Mesodermal cell (in vitro differentiated cells): Measurements from ENCODE around the gene SMIM3.

Experiments
- H3K27ac ChIP-seq: 2 replicates; pipeline ENCODE4 v1.7.0; 2013; ENCODE audit warnings: mild to moderate bottlenecking, low read depth, low read length, moderate library complexity; ENCODE audit not compliant: severe bottlenecking
- H3K36me3 ChIP-seq: 2 replicates; pipeline ENCODE4 v1.7.1; 2013; ENCODE audit warnings: mild to moderate bottlenecking, low read length, moderate library complexity; ENCODE audit not compliant: control insufficient read depth, insufficient read depth
- H3K4me1 ChIP-seq: one replicate; pipeline ENCODE4 v1.7.1; 2013; ENCODE audit warnings: mild to moderate bottlenecking, low read length; ENCODE audit not compliant: insufficient read depth, control insufficient read depth, poor library complexity, severe bottlenecking
- H3K4me3 ChIP-seq: 2 replicates; pipeline ENCODE4 v1.7.0; 2013; ENCODE audit warnings: low read length, control low read depth, mild to moderate bottlenecking; ENCODE audit not compliant: insufficient read depth, poor library complexity, severe bottlenecking; ENCODE audit errors: extremely low read depth
- H3K9me3 ChIP-seq: 2 replicates; pipeline ENCODE4 v1.7.1; 2013; ENCODE audit warnings: mild to moderate bottlenecking, low read length, moderate library complexity; ENCODE audit not compliant: control insufficient read depth
- WGBS, 2 experiments: methylation state at CpG; one replicate each; pipeline ENCODE4 v1.1.5; 2013; ENCODE audit warnings: missing lambda C conversion rate in 2 of 2; ENCODE audit not compliant: insufficient coverage in 2 of 2; 5-methylcytosine and 5-hydroxymethylcytosine counted together

Gene SMIM3

GRCh38 chr5:150781706-150782614 is 3.4 kb downstream of the SMIM3 start:
- peaks cover 19% of the 10 kb centered on the region for H3K4me1 ChIP-seq
- no peaks in the 10 kb centered on the region for H3K36me3 ChIP-seq
- H3K9me3 ChIP-seq = no peaks in the 10 kb centered on the region
- H3K27ac ChIP-seq = peak overlapping the region; percentile 50
- H3K4me3 ChIP-seq = no peak overlapping the region
- WGBS, 2 experiments = 68% methylated on average over 7 to 9 of the region's 10 CpGs

- no peak overlapping the region for H3K27ac ChIP-seq
- 88 to 93% methylated on average over 2 of the region's 3 CpGs for WGBS, 2 experiments
- no peak overlapping the region for H3K4me3 ChIP-seq
- no peaks in the 10 kb centered on the region for H3K36me3 ChIP-seq
- H3K4me1 ChIP-seq = peaks cover 16% of the 10 kb centered on the region
- no peaks in the 10 kb centered on the region for H3K9me3 ChIP-seq
Observed at GRCh38 chr5:150782850-150783249, 4.3 kb downstream of the SMIM3 start.

GRCh38 chr5:150783422-150783928 is 4.9 kb downstream of the SMIM3 start:
- H3K4me3 ChIP-seq = no peak overlapping the region
- 46 to 77% methylated on average over 2 to 5 of the region's 7 CpGs for WGBS, 2 experiments
- no peak overlapping the region for H3K27ac ChIP-seq
- peaks cover 14% of the 10 kb centered on the region for H3K4me1 ChIP-seq
- H3K9me3 ChIP-seq = no peaks in the 10 kb centered on the region
- H3K36me3 ChIP-seq = no peaks in the 10 kb centered on the region

- Histone ChIP-seq H3K36me3 (no peaks in the 10 kb centered on the region), H3K27ac (no peak overlapping the region), H3K9me3 (no peaks in the 10 kb centered on the region), H3K4me3 (no peak overlapping the region), H3K4me1 (peaks cover 24% of the 10 kb centered on the region)
- 100% methylated on average over 1 of the region's 1 CpG; no CpG with 5 or more reads in 1 of the 2 experiments for WGBS, 2 experiments
Observed at GRCh38 chr5:150785950-150786349, 7.4 kb downstream of the SMIM3 start.

GRCh38 chr5:150786876-150787275 is 8.3 kb downstream of the SMIM3 start:
- H3K4me3 ChIP-seq = no peak overlapping the region
- H3K27ac ChIP-seq = no peak overlapping the region
- peaks cover 27% of the 10 kb centered on the region for H3K4me1 ChIP-seq
- no peaks in the 10 kb centered on the region for H3K9me3 ChIP-seq
- H3K36me3 ChIP-seq = no peaks in the 10 kb centered on the region
- WGBS, 2 experiments = 100% methylated on average over 1 of the region's 1 CpG

GRCh38 chr5:150787656-150788055 is 9.1 kb downstream of the SMIM3 start:
- 60% methylated on average over 1 of the region's 1 CpG; no CpG with 5 or more reads in 1 of the 2 experiments for WGBS, 2 experiments
- Histone ChIP-seq H3K36me3 (no peaks in the 10 kb centered on the region), H3K4me1 (peaks cover 19% of the 10 kb centered on the region), H3K4me3 (no peak overlapping the region), H3K9me3 (no peaks in the 10 kb centered on the region), H3K27ac (no peak overlapping the region)

- H3K4me1 ChIP-seq = peaks cover 17% of the 10 kb centered on the region
- no peak overlapping the region for H3K27ac ChIP-seq
- no peaks in the 10 kb centered on the region for H3K9me3 ChIP-seq
- H3K4me3 ChIP-seq = no peak overlapping the region
- no peaks in the 10 kb centered on the region for H3K36me3 ChIP-seq
Observed at GRCh38 chr5:150788977-150789376, 10.4 kb downstream of the SMIM3 start.

GRCh38 chr5:150789450-150789849 is 10.9 kb downstream of the SMIM3 start:
- no peak overlapping the region for H3K27ac ChIP-seq
- H3K4me1 ChIP-seq = peaks cover 17% of the 10 kb centered on the region
- no peaks in the 10 kb centered on the region for H3K36me3 ChIP-seq
- H3K9me3 ChIP-seq = no peaks in the 10 kb centered on the region
- 77 to 83% methylated on average over 6 of the region's 6 CpGs for WGBS, 2 experiments
- no peak overlapping the region for H3K4me3 ChIP-seq

GRCh38 chr5:150789943-150790611 is 11.5 kb downstream of the SMIM3 start:
- 44 to 54% methylated on average over 5 to 6 of the region's 7 CpGs for WGBS, 2 experiments
- no peak overlapping the region for H3K4me3 ChIP-seq
- H3K4me1 ChIP-seq = peaks cover 17% of the 10 kb centered on the region
- peak overlapping the region; percentile 76 for H3K27ac ChIP-seq
- H3K9me3 ChIP-seq = no peaks in the 10 kb centered on the region
- peaks cover 1% of the 10 kb centered on the region for H3K36me3 ChIP-seq

- Histone ChIP-seq H3K4me3 (no peak overlapping the region), H3K36me3 (peaks cover 13% of the 10 kb centered on the region), H3K27ac (no peak overlapping the region), H3K4me1 (peaks cover 17% of the 10 kb centered on the region), H3K9me3 (no peaks in the 10 kb centered on the region)
Observed at GRCh38 chr5:150791536-150791935, 13.0 kb downstream of the SMIM3 start.
